Ureter (tissue), 1 donor: ENCODE results near the gene LSAMP. TPM values are rescaled to one million over a fixed set of nuclear protein-coding genes. Genes with fewer than 3 reads are reported as not detected.

Source experiments
- DNase-seq: peaks from one replicate; pipeline ENCODE4 v3.0.0-alpha.2; 2020; ENCODE audit warnings: low spot score
- total RNA-seq: library from RNA; stranded (reverse); gene quantifications from one replicate; pipeline ENCODE4 v1.2.4, GENCODE V29; 2023
- donor health status: DM: yes; HTN: yes; CAD: no.

Gene LSAMP
- total RNA-seq, 1 donor from 2014 or later: 7.3 TPM

DNA sequence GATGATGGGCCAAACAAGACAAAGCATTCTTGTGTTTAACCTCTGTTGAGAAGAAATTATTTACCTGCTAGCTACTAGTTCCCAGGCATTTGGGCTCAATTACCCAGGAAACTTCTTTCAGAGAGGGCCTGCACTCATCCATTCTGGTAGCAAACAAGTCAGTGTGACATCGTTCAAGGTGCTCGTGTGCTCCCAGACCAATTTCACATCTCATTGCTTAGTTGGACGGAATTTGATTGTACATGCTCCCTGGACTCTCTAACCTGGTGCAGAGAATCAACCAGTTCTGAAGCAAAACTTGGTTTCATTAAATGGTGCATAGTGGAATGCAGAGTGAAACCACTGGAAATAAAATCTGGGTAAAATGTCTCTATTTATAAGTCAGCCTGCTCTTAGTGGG is 392.7 kb downstream of the LSAMP start:
- no peak for DNase-seq

DNA sequence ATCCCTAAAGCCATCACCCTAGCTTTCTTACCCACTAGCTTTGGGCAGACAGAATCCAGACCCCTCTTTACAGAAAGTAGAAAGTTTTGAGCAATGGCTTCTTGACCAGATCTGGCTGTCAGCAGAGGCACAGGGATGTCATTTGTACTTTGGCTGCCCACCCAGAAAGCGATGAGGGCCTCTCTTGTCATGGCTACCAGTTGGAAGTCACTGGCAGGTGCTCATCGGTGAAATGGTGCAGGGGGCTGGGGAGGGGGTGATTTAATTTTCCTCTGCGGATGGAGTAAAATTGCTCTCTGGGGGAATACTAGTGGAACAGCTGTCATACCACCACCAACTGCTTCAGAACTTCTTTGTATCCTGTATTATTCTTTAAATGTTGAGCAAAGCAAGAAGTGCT is 393.7 kb downstream of the LSAMP start:
- no peak for DNase-seq

DNA sequence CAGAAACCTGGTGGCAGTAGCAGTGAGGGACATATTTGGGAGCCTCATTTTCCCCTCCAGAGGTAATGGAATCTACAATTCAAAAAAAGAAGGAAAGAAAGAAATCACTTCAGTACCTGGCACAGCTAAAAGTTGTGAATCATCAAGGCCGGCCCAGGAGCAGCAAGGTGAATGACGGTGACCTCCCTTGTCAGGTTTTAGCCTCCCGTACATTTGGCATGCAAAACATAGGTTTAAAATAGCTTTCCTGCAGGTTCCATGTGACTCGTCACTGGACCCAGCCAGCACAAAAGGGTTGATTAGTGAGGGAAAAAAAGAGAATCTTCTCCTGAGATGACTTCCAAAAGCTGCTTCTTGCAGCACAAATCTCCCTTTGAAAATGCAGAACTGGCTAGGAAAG is 394.2 kb downstream of the LSAMP start:
- DNase-seq: no peak

DNA sequence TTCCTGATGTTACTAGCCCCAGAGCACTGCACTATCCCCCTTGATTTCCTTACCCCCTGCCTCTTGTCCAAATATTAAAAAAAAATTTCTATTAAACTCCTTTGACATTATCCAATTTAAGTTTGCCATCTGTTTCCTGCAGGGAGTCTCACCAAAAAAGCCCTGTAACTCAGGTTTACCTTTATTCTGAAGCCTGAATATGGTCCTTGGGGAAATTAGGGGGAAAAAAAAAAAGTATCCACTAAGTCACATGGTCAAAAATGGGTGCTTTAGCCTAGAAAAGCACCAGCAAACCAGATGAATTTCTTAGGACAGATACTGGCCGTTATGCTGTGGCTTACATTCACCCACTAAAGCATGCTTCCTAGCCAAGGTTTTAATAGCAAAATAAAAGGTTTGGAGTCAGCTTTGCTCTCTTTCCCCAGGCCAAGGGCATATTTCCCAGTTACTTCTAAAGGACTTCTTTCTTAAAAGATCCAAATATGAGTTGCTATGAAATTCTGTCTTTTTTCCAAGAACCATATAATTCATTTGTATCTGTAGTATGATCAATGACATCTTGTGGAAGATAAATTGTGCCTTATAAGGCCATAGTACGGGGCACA is 394.9 kb downstream of the LSAMP start:
- no peak for DNase-seq

DNA sequence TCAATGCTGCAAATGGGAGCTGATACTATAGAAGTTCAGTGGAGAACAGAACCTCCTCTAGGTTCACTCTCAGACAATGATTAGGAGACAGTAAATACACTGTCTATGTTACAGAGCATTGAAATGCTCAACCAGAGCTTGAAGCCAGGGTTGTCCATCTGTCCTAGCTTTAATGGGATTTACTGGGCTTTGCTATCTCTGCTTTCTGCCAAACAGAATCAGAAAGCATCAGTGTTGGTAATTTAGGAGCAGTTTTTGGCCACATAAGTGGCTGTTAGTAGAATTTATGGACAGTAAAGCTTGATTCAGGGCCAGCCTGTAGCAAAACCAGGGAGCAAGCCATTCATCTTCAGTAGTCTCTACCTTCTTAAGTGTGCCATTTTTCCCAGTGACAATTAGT is 396.3 kb downstream of the LSAMP start:
- no peak for DNase-seq

DNA sequence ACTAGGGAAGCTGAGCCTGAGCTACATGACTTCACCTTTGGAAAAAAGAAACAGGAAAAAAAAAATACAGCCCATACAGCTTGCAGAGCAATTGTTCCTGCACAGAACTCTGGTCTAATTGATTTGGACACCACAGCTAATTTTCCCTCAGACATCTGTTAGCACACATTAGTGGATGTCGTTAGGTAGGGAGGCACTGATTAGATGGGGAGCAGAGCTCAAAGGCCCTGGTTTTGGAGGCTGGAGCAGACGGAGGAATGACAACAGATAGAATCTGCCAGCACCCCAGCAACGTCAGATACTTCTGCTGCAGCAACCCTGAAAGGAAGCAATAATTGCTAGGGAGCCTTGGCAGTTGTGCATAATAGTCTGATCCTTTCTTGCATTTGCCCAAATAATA is 398.9 kb downstream of the LSAMP start:
- DNase-seq: no peak

DNA sequence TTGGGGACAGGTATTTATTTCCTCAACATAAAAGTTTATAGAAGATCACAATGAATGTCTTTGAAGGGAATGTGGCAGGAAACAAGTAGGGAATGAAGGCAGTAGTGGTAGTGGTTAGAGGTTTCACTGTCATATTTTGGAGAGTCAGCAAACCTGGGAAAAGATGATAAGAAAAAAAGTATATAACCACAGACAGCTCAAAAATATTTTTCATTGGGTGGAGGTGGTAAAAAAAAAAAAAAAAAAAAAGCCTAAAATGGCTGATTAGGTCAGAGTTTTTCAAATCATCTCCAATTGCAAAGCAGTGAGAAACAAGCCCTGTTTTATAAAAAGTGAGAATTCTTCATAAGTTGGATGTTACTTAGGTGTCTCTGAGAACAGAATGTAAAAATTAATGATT is 400.0 kb downstream of the LSAMP start:
- no peak for DNase-seq

DNA sequence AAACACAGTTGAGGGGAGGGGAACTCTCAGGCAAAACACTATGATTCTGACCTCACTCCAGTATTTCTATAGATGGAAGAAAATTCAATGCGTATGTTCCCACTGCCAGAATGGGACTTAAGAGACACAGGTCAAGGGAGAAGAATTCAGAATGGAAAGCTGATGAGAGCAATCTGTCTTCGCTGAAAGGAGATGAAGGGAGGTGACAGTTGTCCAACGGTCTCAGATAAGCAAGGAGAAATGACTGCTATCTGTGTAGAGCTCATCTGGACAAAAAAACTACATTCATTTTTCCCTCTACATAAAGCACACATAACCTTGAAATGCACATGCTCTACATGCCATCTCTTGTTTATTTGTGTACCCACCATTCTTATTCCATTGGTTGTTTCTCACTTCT is 405.1 kb downstream of the LSAMP start:
- DNase-seq: no peak

DNA sequence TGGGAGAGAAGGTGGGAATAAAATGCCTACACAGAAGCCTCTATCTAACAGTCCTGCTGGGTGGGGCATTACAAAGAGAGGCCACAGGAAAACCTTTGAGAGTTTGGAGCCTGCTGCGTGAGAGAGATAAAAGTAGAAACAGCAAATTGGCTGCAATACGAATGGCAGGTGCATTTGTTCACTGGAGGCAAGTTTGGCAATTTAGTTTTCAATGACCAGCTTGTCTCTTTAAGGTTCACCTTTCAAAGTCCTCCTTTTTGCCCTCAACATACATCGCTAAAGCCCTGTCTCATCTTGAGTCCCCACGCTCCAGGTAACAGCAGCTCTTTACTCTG is 405.7 kb downstream of the LSAMP start:
- DNase-seq: no peak

DNA sequence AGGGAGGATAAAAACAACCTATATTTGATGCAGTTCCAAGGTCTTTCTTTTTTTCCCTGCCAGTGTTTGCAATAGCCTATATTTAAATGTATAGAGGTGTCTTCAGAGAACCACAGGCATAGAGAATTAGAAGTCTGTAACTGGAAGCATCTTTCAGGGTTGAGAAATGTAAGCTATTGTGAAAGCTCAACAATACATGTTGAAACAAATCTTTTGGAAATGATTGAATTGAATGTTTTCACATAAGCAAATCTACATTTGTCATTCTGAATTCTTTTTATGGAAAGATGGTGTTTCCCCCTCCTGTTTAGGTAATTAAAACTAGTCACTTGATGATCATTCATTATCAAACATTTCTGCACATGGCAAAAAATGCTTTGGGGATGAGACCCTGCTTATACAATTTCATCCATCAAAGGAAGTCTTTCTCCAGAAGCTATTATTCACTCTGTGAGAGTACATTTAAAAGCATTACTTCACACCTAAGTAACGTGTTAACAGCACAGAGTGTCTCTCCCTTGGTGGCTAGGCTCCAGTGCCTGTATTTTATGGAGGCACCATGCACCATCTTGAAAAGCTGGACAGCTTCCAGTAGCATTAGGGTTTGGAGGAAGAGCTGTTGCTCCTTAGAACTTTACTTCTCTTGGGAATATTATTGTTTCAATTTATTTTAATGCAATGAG is 406.2 kb downstream of the LSAMP start:
- DNase-seq: no peak

DNA sequence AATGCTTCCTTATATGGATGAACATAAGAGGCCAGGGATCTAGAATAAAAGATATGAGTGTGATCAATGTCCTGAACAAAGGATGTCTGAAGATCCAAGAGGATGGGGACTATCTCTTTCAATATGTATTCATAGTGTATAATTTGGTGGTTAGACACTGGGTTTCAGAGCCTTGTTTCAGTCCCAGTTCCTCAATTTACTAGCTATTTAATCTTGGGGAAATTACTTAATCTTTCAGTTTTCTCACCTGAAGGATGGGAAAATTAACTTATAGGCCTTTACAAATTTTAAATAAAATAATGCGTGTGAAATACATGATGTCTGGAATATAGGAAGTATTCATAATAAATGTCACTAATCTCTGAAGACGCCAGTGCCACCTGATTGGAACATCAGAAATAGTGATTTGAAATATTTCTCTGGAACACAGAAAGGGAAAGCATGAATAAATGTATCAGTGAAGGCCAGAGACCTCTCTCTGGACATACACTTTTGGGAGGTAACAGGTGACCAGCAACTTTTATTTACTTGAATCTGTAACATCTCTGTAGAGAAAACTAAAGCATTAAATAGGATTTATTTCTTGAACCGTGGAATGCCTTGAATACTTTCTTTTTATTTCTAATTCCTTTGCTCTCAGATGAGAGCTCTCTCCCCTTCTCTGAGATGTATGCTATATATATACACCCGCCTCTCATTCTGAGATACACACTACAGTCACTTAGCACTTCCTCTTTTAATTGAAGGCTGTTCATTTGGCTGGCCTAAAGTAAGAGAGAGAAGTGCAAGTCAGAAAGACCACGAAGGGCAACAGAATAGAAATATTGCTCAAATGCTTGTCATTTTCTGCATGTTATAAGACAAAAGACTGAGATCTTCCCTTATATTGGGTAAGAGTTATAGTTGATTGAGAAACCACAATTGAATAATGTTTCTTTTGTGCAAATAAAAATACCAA is 407.1 kb downstream of the LSAMP start:
- DNase-seq: no peak

DNA sequence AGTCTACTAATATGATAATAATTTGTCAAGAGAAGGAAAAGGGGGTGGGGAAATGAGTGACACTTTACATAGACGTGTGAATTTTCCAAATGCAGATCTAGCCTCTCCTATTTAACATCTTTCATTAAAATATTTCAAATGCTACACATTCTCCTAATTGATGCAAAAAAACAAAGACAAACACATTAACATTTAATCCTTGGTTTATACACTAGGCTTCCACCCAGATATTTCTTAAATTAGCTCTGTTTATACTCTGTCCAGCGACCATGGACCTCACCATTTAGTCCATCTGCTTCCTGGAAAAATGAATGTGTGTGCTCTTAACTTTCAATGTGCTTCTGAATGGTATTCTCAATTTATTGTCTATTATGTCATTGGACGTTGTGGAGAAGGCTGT is 409.9 kb downstream of the LSAMP start:
- DNase-seq: no peak

DNA sequence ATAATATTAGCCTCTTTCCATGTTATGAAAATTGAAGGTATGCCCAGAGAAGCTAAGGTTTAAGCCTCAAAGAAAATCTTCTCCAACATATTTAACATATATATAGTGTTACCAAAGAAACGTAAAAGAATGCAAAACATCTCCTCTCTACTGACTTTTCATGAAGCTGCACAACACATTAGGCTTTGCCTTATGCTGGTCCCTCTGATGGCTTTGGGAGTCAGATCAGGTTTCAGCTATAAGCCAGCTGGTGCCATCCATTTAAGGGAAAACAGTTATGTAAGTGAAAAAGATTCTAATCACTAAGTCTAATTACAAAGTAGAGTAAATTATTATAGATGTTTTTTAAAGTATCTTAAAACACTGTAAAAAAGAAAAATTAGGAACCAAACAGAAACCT is 410.5 kb downstream of the LSAMP start:
- DNase-seq: no peak

DNA sequence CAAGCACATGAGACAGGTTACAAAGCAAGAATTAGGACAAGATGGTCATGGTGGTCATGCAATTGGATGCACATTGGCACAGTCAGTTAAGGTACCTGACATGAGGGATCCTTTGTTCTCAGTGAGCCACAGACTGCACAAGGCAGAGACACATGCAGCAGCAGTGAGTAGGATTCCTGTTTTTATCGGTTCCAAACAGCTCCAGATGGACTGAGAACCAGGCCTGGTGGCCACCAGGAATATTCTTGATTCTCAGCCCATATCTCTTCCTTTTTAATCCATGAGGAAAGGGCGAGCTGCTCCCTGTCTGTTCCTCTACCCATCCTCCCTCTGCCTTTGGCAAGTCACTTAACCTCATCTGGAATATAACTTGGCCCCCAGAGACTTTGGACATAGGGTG is 411.2 kb downstream of the LSAMP start:
- no peak for DNase-seq

DNA sequence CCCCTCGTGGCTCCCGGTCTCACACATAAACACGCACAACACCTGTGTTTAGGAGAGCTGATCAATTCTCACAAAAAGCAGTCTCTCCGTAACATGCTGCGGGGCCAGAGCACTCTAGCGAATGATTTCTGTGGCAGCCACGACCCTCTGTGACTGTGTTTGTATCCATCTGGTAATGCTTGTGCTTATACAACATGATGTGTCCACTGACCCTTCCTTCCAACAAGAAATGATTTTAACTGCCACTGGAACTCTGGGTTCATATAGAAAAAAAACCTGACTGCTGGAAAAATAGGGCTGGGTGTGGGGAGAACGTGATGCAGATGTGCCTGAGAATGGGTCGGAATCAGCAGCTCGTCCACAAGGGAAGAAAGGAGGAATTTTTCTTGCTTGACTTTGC is 411.8 kb downstream of the LSAMP start:
- no peak for DNase-seq

DNA sequence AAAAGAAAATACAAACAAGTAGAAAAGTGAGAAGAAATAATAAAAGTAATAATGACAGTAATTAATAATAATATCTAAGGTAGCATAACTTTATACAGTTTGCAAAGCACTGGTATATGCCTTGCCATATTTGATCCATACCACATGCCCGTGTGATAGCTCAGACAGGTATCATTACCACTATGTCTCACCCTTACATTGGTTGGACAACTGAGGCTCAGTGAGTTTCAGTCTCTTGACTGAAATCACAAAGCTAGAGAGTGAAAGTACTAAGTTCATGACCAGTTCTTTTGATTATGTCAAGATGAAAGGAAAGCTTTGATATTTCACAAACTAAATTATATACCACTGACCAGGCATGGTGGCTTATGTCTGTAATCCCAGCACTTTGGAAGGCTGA is 413.1 kb downstream of the LSAMP start:
- DNase-seq: no peak

DNA sequence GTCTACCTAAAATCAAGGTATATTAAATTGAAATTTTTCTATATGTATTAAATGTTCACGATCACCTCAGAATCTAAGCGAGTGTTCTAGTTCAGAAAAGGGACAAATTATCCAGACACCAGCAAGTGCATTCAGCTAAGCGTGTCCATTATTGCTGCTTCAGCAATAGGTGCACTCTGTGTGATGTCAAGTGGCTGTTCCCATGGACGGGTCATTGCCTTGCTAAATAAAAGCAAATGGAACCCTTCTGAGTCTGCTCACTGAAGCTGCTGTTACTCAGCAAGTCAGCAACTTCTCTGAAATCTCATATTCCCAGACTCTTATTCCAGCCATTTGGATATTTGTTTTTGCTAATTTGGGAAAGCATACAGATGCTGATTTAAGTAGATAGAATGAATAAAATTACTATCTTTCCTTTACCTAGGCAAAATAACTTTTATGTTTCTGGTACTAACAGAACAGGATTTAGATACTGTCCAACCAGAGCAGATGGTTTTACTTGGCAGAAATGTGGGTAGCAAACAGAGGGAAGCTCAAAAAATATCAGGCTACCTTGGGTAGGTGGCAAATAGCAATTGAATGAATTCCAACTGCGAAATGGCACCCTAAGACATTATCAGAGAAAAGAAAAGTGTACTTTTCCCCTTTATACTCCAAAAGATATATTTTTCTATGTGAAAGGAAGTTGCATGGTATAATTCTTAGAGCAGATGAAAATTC is 415.0 kb downstream of the LSAMP start:
- no peak for DNase-seq

DNA sequence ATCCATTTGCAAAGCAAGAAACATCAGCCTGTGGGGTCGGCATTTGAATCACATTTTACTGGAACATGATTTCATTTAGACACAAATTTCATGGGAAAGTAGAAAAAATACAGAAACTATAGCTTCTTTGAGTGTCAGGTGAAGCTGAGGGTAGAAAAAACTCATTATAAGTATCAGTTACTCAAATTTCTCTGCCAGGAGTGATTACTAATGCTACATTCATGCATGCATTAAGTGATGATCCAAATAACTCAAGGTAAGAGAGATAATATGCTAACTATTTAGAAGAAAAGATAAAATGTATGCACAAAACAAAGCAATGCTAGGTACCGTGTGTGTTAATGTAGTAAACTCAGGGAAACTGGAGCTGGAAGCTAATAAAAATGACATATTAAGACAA is 416.0 kb downstream of the LSAMP start:
- DNase-seq: no peak

DNA sequence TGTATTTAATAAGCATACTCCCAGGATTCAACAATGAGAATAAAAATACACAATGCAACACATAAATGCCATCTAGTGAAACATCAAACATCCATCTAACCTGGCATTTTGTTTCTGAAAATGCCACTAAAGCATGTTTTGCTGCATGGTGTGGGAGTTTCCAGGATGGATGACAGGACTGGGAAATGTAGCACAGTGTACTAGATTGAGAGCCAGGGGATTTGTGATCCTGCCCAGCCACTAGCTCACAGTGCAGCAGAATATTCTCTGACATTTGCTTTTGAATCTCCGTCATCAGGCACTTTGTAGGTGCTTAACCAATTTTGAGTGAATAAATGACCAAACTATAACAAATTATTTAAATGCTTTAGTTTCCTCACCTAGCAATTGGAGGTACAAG is 417.1 kb downstream of the LSAMP start:
- DNase-seq: no peak

DNA sequence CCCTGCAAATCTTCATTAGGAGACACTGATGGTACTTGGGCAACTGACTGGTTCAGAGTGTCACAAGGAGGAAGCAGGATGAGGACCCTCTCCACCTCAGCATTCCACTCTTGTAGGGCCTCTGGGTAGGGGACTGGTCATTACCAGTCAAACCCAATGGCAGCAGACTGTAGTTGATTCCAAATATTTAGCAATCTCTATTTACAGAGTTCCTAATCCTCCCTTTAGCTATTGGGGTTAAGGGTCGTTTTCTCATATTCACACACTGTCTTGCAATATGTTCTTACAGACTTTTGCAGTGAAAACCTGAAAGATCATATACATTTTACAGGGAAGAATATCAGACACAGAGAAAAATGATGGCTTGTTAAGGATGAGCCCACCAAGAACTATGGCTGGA is 424.3 kb downstream of the LSAMP start:
- DNase-seq: no peak

DNA sequence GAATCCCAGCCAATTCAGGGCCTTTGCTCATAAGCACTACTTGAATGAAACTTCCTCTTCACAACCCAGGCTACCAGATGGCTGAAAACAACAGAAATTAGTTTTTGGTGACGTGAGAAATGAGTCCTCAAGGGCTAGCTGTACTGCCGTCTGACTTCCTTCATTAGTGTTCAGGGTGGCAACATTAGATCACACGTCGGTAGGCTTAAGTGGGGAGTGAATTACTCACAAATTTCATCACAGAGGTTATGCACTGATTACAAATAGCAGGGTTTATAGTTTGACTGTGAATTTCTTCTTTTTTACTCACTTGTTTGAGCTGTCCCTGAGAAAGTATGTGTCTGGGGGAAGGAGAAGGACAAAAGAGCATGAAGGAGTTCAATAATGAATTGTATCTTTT is 424.8 kb downstream of the LSAMP start:
- DNase-seq: no peak

DNA sequence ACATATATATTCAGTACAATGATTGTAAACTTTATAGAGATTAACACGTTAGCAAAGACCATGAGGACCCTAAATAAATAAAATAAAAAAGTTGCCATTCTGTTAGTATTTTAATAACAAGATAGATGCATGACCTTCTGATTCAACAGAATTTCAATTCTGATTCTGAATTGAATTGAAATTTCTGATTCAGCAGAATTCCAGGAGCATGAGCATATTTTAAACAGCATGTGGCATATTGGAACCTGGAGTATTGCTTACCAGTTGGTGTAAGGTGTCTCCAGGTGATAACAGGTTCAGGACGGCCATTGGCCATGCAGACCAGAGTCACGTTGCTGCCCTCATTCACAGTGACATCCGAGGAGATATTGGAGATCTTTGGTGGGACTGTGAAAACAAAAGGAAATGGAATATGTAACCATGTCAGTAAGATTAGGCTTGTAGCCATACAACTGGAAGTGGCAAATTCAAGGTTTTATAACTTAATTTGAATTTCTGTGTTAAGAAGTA is 426.0 kb downstream of the LSAMP start:
- DNase-seq: no peak
